Sigmoid colon (tissue), 7 donors: ENCODE measurements around the gene MARCHF9. TPM values are rescaled to one million over a fixed set of nuclear protein-coding genes. Genes with fewer than 3 reads are reported as not detected.

ENCODE experiments used
- DNase-seq: peaks from one replicate; pipeline ENCODE4 v3.0.0-alpha.2; 2019
- H3K27ac ChIP-seq, 4 donors: fragments of 200-600 bp; sonication (generic); one replicate each; pipeline ENCODE4 v1.5.1; 2016 to 2019; ENCODE audit warnings: mild to moderate bottlenecking in 1 of 4
- H3K27me3 ChIP-seq, 3 donors: fragments of 200-600 bp; sonication (generic); one replicate each; pipeline ENCODE4 v1.5.1; 2019; ENCODE audit warnings: mild to moderate bottlenecking in 1 of 3
- H3K36me3 ChIP-seq, 4 donors: fragments of 200-600 bp; sonication (generic); one replicate each; pipeline ENCODE4 v1.5.1; 2016 to 2019
- H3K4me1 ChIP-seq, 4 donors: fragments of 200-600 bp; sonication (generic); one replicate each; pipeline ENCODE4 v1.5.1; 2017 to 2019
- H3K4me3 ChIP-seq, 4 donors: fragments of 200-600 bp; sonication (generic); one replicate each; pipeline ENCODE4 v1.5.1; 2017 to 2019; ENCODE audit warnings: mild to moderate bottlenecking in 2 of 4, moderate library complexity in 1 of 4
- H3K9me3 ChIP-seq, 4 donors: fragments of 200-600 bp in 3 of 4; sonication (generic) in 3 of 4; one replicate each; pipeline versions ENCODE4 v1.5.1 to v1.6.1; 2013 to 2019
- EP300 ChIP-seq, 4 donors: sonication (generic); formaldehyde crosslinking; IDR thresholded peaks; one replicate each; pipeline ENCODE4 v1.6.1; 2017; ENCODE audit warnings: antibody characterized with exemption in 4 of 4
- POLR2A ChIP-seq, 2 donors: fragments of 450-650 bp; IDR thresholded peaks; one replicate each; pipeline ENCODE4 v1.6.1; 2016; ENCODE audit warnings: antibody characterized with exemption in 2 of 2, mild to moderate bottlenecking in 2 of 2, moderate library complexity in 2 of 2
- POLR2AphosphoS5 ChIP-seq, 4 donors: sonication (generic); formaldehyde crosslinking; IDR thresholded peaks; one replicate each; pipeline ENCODE4 v1.6.1; 2017; ENCODE audit warnings: antibody characterized with exemption in 4 of 4
- WGBS, 2 donors: extraction: QIAGEN DNeasy Blood & Tissue Kit; methylation state at CpG; one replicate each; pipeline ENCODE4 v1.1.7; 2013; 5-methylcytosine and 5-hydroxymethylcytosine counted together
- intact Hi-C: fragments of 100-400 bp; cut with DNase I; formaldehyde crosslinking; loops from one replicate; pipeline ENCODE4 v1.15.1; 2023
- polyA plus RNA-seq, 3 donors: library from polyadenylated mRNA; stranded (reverse); fragments of 200-250 nt; gene quantifications; one replicate each; pipeline ENCODE4 v1.2.3, GENCODE V29; 2013
- total RNA-seq, 4 donors: library from RNA; depleted of rRNA; stranded (reverse); fragments of >200 nt; gene quantifications; one replicate each; pipeline ENCODE4 v1.1.0, GENCODE V29; 2016
- TF ChIP-seq, protein P1 (sequence below), 4 experiments: fragments of 450-650 bp in 3 of 4; fragments of 200-600 bp in 1 of 4; IDR thresholded peaks; one replicate each; pipeline ENCODE4 v1.5.1; 2016 to 2019; ENCODE audit warnings: antibody characterized with exemption in 4 of 4, mild to moderate bottlenecking in 3 of 4, moderate library complexity in 2 of 4
- donor health status: healthy with polysubstance abuse.
- donor health status: Bipolar disorder and iron deficiency.
- donor health status: healthy.

Gene MARCHF9
- total and polyA plus RNA-seq, 7 donors: 5.5 to 14.9 (median 7.9) TPM

DNA sequence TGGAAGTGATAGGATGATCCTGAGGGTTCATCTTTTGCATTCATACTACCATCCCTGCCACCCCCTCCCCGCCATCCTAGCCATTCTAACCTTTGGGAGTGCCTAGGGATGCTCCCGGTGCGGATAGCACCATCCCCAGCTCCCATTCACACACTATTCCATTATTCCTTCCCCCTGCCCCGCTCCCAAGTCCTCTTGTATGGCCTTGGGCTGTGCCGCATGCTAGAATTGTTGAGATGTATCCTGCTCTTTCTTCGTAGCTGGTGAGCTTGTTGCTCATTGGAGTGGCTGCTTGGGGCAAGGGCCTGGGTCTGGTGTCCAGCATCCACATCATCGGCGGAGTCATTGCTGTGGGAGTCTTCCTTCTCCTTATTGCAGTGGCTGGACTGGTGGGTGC is 9.4 kb upstream of the MARCHF9 start:
- peak; percentile 65 for DNase-seq
- TF ChIP-seq POLR2AphosphoS5 (IDR thresholded peaks at IDR 0.05): no peak
- TF ChIP-seq, protein P1, sequence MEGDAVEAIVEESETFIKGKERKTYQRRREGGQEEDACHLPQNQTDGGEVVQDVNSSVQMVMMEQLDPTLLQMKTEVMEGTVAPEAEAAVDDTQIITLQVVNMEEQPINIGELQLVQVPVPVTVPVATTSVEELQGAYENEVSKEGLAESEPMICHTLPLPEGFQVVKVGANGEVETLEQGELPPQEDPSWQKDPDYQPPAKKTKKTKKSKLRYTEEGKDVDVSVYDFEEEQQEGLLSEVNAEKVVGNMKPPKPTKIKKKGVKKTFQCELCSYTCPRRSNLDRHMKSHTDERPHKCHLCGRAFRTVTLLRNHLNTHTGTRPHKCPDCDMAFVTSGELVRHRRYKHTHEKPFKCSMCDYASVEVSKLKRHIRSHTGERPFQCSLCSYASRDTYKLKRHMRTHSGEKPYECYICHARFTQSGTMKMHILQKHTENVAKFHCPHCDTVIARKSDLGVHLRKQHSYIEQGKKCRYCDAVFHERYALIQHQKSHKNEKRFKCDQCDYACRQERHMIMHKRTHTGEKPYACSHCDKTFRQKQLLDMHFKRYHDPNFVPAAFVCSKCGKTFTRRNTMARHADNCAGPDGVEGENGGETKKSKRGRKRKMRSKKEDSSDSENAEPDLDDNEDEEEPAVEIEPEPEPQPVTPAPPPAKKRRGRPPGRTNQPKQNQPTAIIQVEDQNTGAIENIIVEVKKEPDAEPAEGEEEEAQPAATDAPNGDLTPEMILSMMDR (IDR thresholded peaks at IDR 0.05): no peak
- TF ChIP-seq EP300 (IDR thresholded peaks at IDR 0.05): no peak
- TF ChIP-seq POLR2A (IDR thresholded peaks at IDR 0.05): no peak
- Histone ChIP-seq H3K36me3 (peaks cover 0 to 42% (median 20%) of the 10 kb centered on the region in 4 donors), H3K27ac (peak overlapping the region; percentile 89 to 99 (median 92)), H3K4me3 (peak overlapping the region; percentile 65 to 98 (median 72)), H3K9me3 (no peaks in the 10 kb centered on the region), H3K4me1 (peaks cover 0 to 14% (median 13%) of the 10 kb centered on the region in 4 donors), H3K27me3 (peaks cover 0 to 8% (median 0%) of the 10 kb centered on the region in 3 donors)
- intact Hi-C loops: no loop called here
- WGBS, 2 donors: 47 to 61% methylated on average over 8 of the region's 8 CpGs

DNA sequence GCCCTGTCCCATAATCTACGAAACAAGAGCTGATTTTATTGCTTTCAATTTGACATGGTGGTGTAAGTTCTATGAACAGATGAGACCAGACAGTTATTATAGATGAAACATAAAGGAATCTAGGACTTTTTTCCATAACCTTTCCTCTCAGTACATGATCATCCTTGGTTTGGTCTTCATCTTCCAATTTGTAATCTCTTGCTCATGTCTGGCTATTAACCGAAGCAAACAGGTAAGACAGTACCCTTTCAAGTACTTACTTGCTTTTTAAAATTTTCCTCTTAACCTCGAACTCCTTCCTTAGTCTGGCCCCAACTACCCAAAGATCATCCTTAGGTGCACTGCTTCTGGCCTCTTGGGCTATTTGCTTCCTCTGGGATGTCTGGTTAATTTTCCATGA is 8.9 kb upstream of the MARCHF9 start:
- WGBS, 2 donors: 79 to 89% methylated on average over 3 of the region's 3 CpGs
- Histone ChIP-seq H3K36me3 (peaks cover 0 to 48% (median 20%) of the 10 kb centered on the region in 4 donors), H3K27ac (peak overlapping the region in 2 of 4 donors; percentile 89 to 95), H3K27me3 (peaks cover 0 to 2% (median 0%) of the 10 kb centered on the region in 3 donors), H3K4me3 (peak overlapping the region in 2 of 4 donors; percentile 70 to 75), H3K4me1 (peaks cover 0 to 19% (median 18%) of the 10 kb centered on the region in 4 donors), H3K9me3 (no peaks in the 10 kb centered on the region)
- TF ChIP-seq, protein P1 (IDR thresholded peaks at IDR 0.05): no peak
- TF ChIP-seq POLR2AphosphoS5 (IDR thresholded peaks at IDR 0.05): no peak
- no peak for TF ChIP-seq POLR2A (IDR thresholded peaks at IDR 0.05)
- no peak for TF ChIP-seq EP300 (IDR thresholded peaks at IDR 0.05)
- DNase-seq: no peak
- intact Hi-C loops: no loop called here

DNA sequence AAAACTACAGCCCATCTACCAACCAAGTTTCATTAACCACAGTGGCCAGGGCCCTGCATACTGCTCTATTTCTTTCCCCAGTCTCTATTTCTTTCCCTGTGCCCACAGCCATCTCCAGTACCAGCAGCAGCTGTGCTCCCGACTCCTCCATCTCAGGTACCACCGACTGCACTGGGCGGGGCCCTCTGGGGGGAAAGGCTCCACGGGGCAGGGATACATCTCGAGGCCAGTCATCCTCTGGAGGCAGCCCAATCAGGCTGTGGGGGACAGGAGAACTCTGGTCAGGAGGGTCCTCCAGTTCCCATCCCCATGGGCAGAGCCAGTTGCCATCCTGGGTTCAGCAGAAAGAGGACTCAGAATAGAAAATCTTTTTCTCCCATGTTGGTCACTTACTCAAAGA is 5.8 kb upstream of the MARCHF9 start:
- peak; percentile 53 for DNase-seq
- 93 to 96% methylated on average over 5 of the region's 5 CpGs for WGBS, 2 donors
- Histone ChIP-seq H3K4me1 (peaks cover 0 to 32% (median 30%) of the 10 kb centered on the region in 4 donors), H3K27me3 (no peaks in the 10 kb centered on the region), H3K4me3 (no peak overlapping the region), H3K9me3 (no peaks in the 10 kb centered on the region), H3K36me3 (peaks cover 0 to 48% (median 20%) of the 10 kb centered on the region in 4 donors), H3K27ac (no peak overlapping the region)
- no peak for TF ChIP-seq POLR2AphosphoS5 (IDR thresholded peaks at IDR 0.05)
- TF ChIP-seq POLR2A (IDR thresholded peaks at IDR 0.05): no peak
- TF ChIP-seq, protein P1 (IDR thresholded peaks at IDR 0.05): no peak
- TF ChIP-seq EP300 (IDR thresholded peaks at IDR 0.05): no peak
- intact Hi-C loops: no loop called here

DNA sequence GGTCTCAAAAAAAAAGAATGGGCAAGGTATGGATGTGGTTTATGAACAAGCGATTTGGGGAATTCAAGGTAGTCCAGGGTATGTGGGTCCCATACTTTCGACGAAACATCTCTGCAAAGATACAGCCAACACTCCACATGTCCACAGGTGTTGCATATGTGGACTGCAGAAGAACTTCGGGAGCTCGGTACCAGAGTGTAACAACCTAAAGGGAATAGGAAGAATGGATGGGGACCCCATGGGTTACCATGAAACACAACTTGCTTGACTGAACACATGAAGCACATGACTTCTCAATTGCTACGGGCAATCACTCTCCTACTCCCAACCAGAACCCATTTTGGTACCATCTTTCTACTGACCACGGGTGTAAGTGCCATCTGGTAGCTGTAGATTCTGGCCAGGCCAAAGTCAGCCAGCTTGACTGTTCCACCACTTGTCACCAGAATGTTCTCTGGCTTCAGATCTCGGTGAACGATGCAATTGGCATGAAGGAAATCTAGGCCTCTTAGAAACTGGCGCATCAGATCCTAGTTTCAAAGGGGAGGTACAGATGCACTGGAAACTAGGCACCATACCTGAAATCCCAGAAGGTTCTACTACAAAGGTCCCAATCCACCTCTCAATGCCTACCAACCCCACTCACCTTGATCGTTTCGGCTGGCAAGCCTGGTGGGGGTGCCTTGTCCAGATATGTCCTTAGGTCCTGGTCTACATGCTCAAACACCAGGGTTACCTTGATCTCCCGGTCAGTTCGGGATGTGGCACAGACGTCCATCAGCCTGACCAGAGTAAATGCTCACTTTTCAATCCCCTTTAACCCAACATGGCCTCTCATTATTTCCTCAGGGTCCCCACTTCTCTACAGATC is 4.1 kb upstream of the MARCHF9 start:
- Histone ChIP-seq H3K9me3 (no peaks in the 10 kb centered on the region), H3K4me3 (peak overlapping the region; percentile 56 to 76 (median 68)), H3K27me3 (no peaks in the 10 kb centered on the region), H3K36me3 (peaks cover 0 to 48% (median 20%) of the 10 kb centered on the region in 4 donors), H3K27ac (peak overlapping the region; percentile 86 to 91 (median 90)), H3K4me1 (peaks cover 0 to 38% (median 29%) of the 10 kb centered on the region in 4 donors)
- WGBS, 2 donors: 91 to 92% methylated on average over 15 of the region's 15 CpGs
- TF ChIP-seq, protein P1 (IDR thresholded peaks at IDR 0.05): no peak
- TF ChIP-seq POLR2A (IDR thresholded peaks at IDR 0.05) (no peak), POLR2AphosphoS5 (IDR thresholded peaks at IDR 0.05) (no peak), EP300 (IDR thresholded peaks at IDR 0.05) (no peak)
- intact Hi-C loops: no loop called here
- peak; percentile 63 for DNase-seq
